Right atrium auricular region (tissue), 2 donors: ENCODE results near the gene ADO. TPM values are rescaled to one million over a fixed set of nuclear protein-coding genes. Genes with fewer than 3 reads are reported as not detected.

Source experiments
- DNase-seq: peaks from one replicate; pipeline ENCODE4 v3.0.0-alpha.2; 2019; ENCODE audit warnings: low spot score
- H3K27ac ChIP-seq, 2 donors: fragments of 200-600 bp; sonication (generic); 1 replicate in 1 of 2; 2 replicates in 1 of 2; pipeline ENCODE4 v1.5.1; 2016 to 2019
- H3K27me3 ChIP-seq, 2 donors: fragments of 200-600 bp; sonication (generic); one replicate each; pipeline versions ENCODE4 v1.5.1 to v1.6.0; 2017 to 2019
- H3K36me3 ChIP-seq: fragments of 200-600 bp; sonication (generic); one replicate; pipeline ENCODE4 v1.5.1; 2016
- H3K4me1 ChIP-seq, 2 donors: fragments of 200-600 bp; sonication (generic); one replicate each; pipeline versions ENCODE4 v1.5.1 to v1.6.0; 2017 to 2019
- H3K4me3 ChIP-seq, 2 donors: fragments of 200-600 bp; sonication (generic); 1 replicate in 1 of 2; 2 replicates in 1 of 2; pipeline ENCODE4 v1.5.1; 2017 to 2019; ENCODE audit warnings: mild to moderate bottlenecking in 1 of 2, moderate library complexity in 1 of 2
- H3K9me3 ChIP-seq, 2 donors: fragments of 200-600 bp; sonication (generic); one replicate each; pipeline ENCODE4 v1.5.1; 2019
- CTCF ChIP-seq, 2 donors: fragments of 200-600 bp; sonication (generic); IDR thresholded peaks; one replicate each; pipeline ENCODE4 v1.5.1; 2019; ENCODE audit warnings: antibody characterized with exemption in 2 of 2
- total RNA-seq, 2 donors: library from RNA; depleted of rRNA; stranded (reverse); fragments of >200 nt; gene quantifications; one replicate each; pipeline ENCODE4 v1.1.0, GENCODE V29; 2016

Gene ADO
- total RNA-seq, 2 donors from 2014 or later = 23.0 to 34.3 TPM

GRCh38 chr10:62814756-62815380, 10.3 kb downstream of the ADO start:
- Histone ChIP-seq H3K36me3 (no peaks in the 10 kb centered on the region), H3K4me3 (peak overlapping the region; percentile 67 to 88), H3K9me3 (no peaks in the 10 kb centered on the region), H3K27me3 (no peaks in the 10 kb centered on the region), H3K4me1 (peaks cover 0 to 46% of the 10 kb centered on the region in 2 donors), H3K27ac (peak overlapping the region in 1 of 2 donors; percentile 87)
- TF ChIP-seq CTCF (IDR thresholded peaks at IDR 0.05) = no peak
- DNase-seq = no peak

- peak overlapping the region; percentile 87 to 95 for H3K27ac ChIP-seq
- H3K4me1 ChIP-seq = peaks cover 0 to 49% of the 10 kb centered on the region in 2 donors
Observed at GRCh38 chr10:62815381-62816075, 11.0 kb downstream of the ADO start.

GRCh38 chr10:62816076-62816330, 11.5 kb downstream of the ADO start:
- peak overlapping the region; percentile 67 to 88 for H3K4me3 ChIP-seq
- H3K36me3 ChIP-seq = no peaks in the 10 kb centered on the region
- H3K27me3 ChIP-seq = no peaks in the 10 kb centered on the region
- peak overlapping the region; percentile 87 to 95 for H3K27ac ChIP-seq
- no peak for DNase-seq
- H3K4me1 ChIP-seq = peaks cover 0 to 49% of the 10 kb centered on the region in 2 donors
- no peaks in the 10 kb centered on the region for H3K9me3 ChIP-seq
- TF ChIP-seq CTCF (IDR thresholded peaks at IDR 0.05) = no peak

More at GRCh38 chr10:62815381-62816075, 11.0 kb downstream of the ADO start:
- peak overlapping the region; percentile 67 to 88 for H3K4me3 ChIP-seq
- no peaks in the 10 kb centered on the region for H3K36me3 ChIP-seq
- H3K27me3 ChIP-seq = no peaks in the 10 kb centered on the region
- no peak for TF ChIP-seq CTCF (IDR thresholded peaks at IDR 0.05)
- H3K9me3 ChIP-seq = no peaks in the 10 kb centered on the region
- no peak for DNase-seq

GRCh38 chr10:62816331-62817120, 12.0 kb downstream of the ADO start, which contains the start of gene EGR2:
EGR2 (minus strand) TSS chr10:62816366; CDS start chr10:62816029, 337 bp downstream.
- DNase-seq = peak; percentile 98
- peaks cover 0 to 49% of the 10 kb centered on the region in 2 donors for H3K4me1 ChIP-seq
- H3K27me3 ChIP-seq = no peaks in the 10 kb centered on the region
- TF ChIP-seq CTCF (IDR thresholded peaks at IDR 0.05) = no peak
- no peaks in the 10 kb centered on the region for H3K9me3 ChIP-seq
- H3K4me3 ChIP-seq = peak within 1 kb of the TSS; percentile 67 to 88
- H3K36me3 ChIP-seq = no peaks in the 10 kb centered on the region
- peak within 1 kb of the TSS; percentile 87 to 95 for H3K27ac ChIP-seq

- Histone ChIP-seq H3K4me1 (peaks cover 0 to 49% of the 10 kb centered on the region in 2 donors), H3K27me3 (no peaks in the 10 kb centered on the region)
Observed at GRCh38 chr10:62817121-62817765, 12.7 kb downstream of the ADO start.

More at GRCh38 chr10:62817121-62817765, 12.7 kb downstream of the ADO start:
- no peaks in the 10 kb centered on the region for H3K36me3 ChIP-seq
- no peak for TF ChIP-seq CTCF (IDR thresholded peaks at IDR 0.05)
- H3K27ac ChIP-seq = peak overlapping the region; percentile 87 to 95
- DNase-seq = peak; percentile 70
- H3K4me3 ChIP-seq = peak overlapping the region; percentile 67 to 88
- H3K9me3 ChIP-seq = no peaks in the 10 kb centered on the region
